GM18505 (cell line): ENCODE measurements around the gene MAP1A.
"Not testable (repeated sequence)": the region's sequence is repeated elsewhere in the genome, so short reads cannot be mapped to it uniquely, and the experiment has no call there.

Experiments used
- ATAC-seq: cut with Tn5 transposase; IDR thresholded peaks from one replicate; pipeline ENCODE4 v1.9.1; 2021; ENCODE audit not compliant: unreplicated experiment
- POLR2A ChIP-seq: IDR thresholded peaks from 4 replicates; pipeline ENCODE4 v1.6.1; 2011; ENCODE audit warnings: borderline replicate concordance; ENCODE audit not compliant: insufficient read depth, insufficient read length; ENCODE audit errors: extremely low read depth

Gene MAP1A

DNA sequence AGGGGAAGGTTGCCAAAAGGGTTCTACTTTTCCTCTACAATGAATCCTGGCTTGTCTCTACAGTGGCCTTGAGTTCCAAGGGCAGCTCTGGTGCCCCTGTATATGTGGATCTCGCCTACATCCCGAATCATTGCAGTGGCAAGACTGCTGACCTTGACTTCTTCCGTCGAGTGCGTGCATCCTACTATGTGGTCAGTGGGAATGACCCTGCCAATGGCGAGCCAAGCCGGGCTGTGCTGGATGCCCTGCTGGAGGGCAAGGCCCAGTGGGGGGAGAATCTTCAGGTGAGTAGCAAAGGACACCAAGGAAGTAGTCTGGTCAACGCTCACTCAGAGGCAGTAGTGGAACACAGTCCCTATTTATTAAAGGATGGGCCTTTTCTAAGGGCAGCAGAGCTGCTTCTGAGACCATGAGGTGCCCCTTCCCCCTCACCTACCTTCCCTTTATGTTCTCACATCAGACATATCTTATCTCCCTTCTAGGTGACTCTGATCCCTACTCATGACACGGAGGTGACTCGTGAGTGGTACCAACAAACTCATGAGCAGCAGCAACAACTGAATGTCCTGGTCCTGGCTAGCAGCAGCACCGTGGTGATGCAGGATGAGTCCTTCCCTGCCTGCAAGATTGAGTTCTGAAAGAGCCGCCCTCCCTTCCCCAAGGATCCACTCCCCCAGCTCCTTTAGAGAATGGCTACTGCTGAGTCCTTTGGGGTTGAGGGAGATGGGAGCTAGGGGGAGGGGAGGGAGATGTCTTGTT is 12.4 kb downstream of the MAP1A start:
- no peak for TF ChIP-seq POLR2A
- no peak for ATAC-seq

DNA sequence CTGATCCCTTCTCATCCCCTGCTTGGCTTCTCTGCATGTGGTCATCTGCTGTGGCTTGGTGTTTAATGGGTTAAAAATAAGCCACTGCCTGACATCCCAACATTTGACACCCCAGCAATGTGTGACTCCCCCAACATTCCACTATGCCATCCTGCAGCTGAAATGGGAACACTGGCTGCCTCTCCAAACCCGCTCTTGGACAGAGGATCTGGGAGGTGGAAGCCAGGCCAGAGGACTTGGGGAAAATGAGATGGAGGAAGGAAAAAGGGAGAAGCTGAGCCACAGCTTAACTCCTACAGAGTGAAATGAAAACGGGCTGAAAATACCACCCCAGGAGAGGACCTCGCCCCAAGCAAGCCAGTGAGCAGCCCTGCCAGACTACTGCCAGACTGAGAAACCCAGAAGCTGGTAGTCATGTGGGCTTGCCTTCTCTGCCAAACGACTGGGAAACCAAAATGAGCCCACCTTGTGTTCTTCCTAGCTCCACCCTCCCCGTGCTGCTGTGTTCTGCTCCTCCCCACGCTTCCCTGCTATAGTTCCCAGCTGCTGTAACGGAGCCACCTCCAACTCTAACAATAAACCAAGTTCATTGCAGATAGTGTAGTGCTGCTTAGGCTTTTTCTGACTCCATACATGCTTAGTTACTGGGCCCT is 13.7 kb downstream of the MAP1A start:
- ATAC-seq = no peak
- no peak for TF ChIP-seq POLR2A

DNA sequence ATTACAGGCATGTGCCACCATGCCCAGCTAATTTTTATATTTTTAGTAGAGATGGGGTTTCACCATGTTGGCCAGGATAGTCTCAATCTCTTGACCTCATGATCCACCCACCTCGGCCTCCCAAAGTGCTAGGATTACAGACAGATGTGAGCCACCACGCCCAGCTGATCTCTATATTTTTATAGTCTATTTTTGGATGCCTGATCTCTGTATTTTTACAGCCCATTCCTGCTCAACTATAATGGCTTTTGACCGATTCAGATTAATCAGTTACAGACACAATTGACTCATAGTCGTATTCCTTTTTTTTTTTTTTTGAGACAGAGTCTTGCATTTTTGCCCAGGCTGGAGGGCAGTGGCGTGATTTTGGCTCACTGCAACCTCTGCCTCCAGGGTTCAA is 15.4 kb downstream of the MAP1A start:
- not testable (repeated sequence) for ATAC-seq

DNA sequence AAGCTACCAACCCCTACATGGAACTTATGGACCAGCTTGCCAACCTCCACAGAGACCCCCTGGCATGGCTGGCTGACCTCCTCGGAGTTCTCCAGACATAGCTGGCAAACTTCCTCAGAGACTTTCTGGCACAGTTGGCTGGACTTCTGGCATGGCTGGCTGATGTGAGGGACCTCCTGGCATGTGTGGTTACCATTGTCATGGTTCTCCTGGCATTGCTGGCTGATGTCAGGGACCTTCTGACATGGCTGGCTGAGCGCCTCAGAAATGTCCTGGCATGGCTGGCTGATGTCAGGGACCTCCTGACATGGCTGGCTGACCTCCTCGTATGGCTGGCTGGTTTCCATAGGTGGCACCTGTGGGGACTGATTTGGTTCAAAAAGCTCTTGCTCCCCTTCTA is 17.5 kb downstream of the MAP1A start:
- TF ChIP-seq POLR2A = no peak

DNA sequence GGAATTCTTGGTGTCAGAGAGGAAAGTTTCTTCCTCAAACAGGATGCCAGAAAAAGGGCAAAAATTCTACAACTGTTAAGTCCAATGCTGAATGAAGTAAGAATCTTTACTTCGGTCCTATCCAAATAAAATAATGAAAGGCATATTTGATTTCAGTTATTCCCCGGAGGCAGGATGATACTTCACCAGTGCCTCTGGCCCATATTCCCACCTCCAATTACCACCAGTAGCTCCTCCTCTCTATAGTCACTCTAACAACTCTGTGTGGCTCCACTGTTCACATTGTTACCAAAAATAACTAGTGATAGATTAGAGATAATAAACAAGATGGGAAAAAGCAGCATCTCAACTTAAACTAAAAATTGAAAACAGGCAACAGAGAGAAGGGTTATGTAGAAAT is 20.7 kb downstream of the MAP1A start:
- ATAC-seq = no peak
- TF ChIP-seq POLR2A = no peak

More for the DNA sequence above, 17.5 kb downstream of the MAP1A start:
- ATAC-seq = no peak

DNA sequence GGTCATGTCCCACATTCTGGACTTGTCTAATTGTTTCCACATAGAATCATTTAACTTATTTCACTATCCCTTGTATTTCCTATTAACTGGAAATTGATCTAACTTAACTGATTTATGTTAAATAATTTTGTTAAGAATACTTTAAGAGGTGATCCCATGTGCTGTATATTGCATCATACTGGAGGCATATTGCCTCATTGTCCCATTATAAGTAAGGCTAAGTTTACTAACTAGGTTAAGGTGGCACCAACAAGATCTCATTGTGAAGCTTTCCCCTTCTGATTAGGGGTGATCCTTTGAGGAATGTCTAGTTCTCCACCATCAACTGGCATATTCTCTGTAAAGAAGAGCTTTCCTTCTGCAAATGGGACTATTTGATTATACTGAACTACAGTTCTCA is 24.4 kb downstream of the MAP1A start:
- no peak for TF ChIP-seq POLR2A
- no peak for ATAC-seq

DNA sequence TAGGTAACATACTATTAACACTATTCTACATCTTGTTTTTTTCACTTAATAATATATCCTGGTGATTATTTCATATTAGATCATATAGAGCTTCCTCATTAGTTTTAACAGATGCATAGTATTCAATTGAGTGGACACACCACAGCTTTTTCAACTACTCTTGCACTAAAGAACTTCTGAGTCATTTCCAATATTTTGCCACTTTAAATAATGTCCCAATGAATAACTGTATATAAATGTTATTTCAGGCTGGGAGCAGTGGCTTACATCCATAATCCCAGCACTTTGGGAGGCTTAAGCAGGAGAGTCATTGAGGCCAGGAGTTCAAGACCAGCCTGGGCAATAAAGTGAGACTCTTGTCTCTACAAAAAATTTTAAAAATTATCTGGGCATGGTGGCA is 26.9 kb downstream of the MAP1A start:
- no peak for TF ChIP-seq POLR2A
- ATAC-seq = no peak

DNA sequence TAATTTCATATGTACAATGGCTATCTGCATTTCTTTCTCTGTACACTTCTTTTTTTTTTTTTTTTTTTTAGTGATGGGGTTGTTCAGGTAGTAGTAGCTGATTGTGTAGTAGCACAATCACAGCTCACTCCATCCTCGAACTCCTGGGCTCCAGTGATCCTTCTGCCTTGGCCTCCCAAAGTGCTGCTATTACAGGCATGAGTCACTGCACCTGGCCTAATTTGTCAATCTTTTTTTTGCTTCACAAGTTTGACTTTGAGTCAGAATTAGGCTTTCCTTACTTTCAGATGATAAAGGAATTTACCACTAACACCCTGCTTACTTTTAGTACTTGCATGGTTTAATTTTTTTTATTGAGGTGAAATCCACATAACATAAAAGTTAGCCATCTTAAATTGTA is 28.0 kb downstream of the MAP1A start:
- no peak for TF ChIP-seq POLR2A
- ATAC-seq = no peak

DNA sequence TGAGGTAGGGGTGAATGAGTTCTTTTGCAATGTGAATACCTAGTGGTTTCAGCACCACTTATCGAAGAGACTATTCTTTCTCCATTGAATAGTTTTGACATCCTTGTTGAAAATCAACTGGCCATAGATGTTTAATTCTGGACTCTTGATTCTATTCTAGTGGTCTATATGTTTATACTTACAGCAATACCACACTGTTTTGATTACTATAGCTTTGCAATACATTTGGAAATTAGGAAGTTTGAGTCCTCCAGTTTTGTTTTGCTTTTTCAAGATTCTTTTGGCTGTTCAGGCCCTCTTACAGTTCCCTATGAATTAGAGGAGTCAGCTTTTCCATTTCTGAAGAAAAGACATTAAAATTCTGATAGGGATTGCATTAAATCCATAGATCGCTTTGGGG is 30.1 kb downstream of the MAP1A start:
- no peak for TF ChIP-seq POLR2A
- no peak for ATAC-seq

DNA sequence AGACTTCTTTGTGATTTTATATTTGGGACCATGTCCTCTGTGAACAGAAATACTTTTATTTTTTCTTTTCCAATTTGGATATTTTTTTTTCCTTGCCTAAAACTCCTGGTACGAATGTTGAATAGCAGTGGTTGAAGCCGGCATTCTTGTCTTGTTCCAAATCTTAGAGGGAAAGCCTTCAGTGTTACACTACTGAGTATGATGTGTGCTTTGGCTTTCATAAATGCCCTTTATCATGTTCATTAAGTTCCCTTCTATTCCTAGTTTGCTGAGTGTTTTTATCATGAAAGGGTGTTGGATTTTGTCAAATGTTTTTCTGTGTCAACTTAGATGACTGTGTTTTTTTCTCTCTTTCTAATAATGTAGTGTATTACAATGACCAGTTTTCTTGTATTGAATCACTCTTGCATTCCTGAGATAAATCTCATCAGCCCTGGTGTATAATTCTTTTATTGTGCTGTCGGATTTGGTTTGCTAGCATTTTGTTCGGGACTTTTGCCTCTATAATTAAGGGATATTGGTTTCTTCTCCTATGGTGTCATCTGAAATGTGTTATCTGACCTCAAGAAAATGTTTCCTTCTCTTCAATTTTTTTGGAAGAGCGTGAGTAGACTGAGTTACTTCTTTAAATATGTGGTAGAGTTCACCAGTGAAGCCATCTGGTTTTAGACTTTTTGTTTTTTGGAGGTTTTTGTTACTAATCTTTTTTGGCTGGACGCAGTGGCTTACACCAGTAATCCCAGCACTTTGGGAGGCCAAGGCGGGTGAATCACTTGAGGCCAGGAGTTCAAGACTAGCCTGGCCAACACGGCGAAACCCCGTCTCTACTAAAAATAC is 33.3 kb downstream of the MAP1A start:
- TF ChIP-seq POLR2A = no peak
- no peak for ATAC-seq

DNA sequence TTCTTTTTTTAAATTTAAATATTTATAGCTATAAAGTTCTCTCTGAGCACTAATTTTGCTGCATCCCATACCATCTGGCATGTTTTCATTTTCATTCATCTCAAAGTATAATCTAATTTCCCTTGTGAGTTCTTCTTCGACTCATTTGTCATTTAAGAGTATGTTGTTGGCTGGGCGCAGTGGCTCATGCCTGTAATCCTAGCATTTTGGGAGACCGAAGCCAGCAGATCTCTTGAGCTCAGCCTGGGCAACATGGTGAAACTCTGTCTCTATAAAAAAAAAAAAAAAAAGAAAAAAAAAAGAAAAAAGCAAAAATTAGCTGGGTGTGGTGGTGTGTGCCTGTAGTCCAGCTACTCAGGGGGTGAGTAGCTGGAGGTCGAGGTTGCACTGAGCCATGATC is 34.8 kb downstream of the MAP1A start:
- no peak for ATAC-seq
- TF ChIP-seq POLR2A = no peak

DNA sequence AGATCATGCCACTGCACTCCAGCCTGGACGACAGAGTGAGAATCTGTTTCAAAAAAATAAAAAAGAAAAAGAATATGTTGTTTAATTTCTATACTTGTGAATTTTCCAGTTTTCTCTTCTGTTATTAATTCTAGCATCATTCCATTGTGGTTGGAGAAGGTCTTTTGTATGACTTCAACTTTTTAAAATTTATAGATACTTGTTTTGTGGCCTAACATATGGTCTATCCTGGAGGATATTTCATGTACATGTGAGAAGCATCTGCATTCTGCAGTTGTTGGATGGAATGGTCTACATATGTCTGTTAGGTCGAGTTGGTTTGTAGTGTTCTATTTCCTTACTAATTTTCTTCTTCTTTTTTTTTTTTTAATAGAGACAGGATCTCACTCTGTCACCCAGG is 35.6 kb downstream of the MAP1A start:
- no peak for ATAC-seq
- no peak for TF ChIP-seq POLR2A

DNA sequence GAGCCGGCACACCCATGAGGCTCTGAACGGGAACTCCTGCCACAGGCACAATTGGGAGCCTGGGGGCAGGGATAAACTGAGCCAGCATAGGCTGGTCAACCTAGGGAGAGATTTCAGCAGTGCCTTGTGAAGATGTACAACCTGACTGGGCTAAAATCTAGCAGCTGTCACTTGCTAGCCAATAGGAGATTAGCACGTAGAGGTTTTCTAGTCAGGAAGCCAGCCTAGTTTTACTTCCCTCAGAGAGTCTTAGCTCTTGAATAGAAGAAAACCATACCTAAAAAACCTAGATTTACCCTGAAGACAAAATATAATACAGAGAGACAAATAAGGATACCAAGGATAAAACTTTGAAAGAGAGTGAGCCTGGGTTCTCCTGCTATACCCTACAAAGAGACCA is 45.3 kb downstream of the MAP1A start:
- not testable (repeated sequence) for ATAC-seq

DNA sequence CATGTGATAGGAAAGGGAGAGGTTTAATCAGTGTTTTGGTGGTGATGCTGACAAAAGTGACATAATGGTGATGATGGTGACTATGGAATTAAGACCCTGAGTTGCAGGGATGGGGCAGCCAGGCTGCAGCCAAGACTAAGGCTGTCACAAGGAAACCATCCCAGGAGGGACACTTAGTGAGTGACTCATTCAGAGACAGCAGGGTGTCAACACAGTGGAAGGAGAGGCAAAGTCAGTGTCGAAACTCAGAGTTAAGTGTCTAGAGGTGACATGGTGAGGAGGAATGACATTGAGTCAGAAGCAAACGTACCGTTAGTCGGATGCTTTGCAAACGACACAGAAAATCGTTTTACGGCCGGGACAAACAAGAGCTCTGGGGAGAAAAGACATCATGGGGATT is 46.4 kb downstream of the MAP1A start:
- not testable (repeated sequence) for ATAC-seq

DNA sequence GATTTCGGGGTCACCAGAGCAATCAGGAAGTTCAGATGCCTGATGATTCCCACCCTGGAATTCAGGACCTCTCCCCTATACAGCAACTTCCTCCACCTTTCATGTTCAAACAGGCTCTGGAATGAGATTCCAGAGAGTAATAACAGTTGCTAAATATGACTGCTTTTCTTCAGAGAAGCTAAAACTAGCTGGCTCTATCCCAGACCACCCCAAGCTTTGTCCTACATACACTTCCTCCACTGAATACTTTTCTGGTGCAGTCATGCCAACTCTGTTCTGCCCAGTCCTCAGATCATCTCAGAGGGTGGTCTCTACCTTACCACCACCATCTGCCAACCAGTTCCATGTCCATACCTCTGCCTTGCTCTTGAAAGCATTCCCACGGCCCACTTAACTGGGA is 49.2 kb downstream of the MAP1A start:
- ATAC-seq = not testable (repeated sequence)

DNA sequence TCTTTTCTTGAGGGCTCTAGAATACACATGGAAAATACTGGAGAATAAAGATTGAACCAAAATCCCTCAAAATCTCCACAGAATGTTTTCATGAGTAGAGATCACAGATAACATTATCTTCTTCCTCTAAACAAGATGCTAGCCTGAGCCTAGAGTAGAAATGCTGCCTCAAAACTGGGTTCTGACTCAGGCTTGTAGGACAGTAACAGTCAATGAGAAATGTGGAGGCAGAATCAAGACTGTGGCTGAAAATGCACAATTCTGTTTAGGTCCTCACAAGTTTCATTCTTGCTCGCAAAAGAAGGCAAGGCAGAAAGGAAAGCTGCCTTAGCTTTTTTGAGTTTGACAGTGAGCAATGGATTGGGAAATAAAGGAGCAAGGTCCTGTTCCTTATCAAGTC is 57.2 kb downstream of the MAP1A start:
- ATAC-seq = not testable (repeated sequence)
